Activated T-cell treated with anti-CD3 and anti-CD28 coated beads, Interleukin-2, amount 50 U/mL, for 4 hours (primary cell): Measurements from ENCODE around the gene SCO2. TPM values are rescaled to one million over a fixed set of nuclear protein-coding genes. Genes with fewer than 3 reads are reported as not detected.
A peak's percentile ranks its signal among the peaks of the same experiment; 100 is the strongest.
"Not testable (repeated sequence)": the region's sequence is repeated elsewhere in the genome, so short reads cannot be mapped to it uniquely, and the experiment has no call there.

Experiments
- ATAC-seq, 2 donors: fragments of 200-7000 bp; cut with Tn5 transposase; one replicate each; pipeline ENCODE4 v1.10.0; 2021
- DNase-seq: peaks from one replicate; pipeline ENCODE4 v3.0.0-alpha.2; 2020
- H3K27me3 Mint-ChIP-seq: one replicate; pipeline ENCODE4 v1.8.0; 2021; ENCODE audit warnings: low read depth, mixed read lengths
- H3K36me3 Mint-ChIP-seq: one replicate; pipeline ENCODE4 v1.8.0; 2022; ENCODE audit warnings: mixed read lengths; ENCODE audit not compliant: insufficient read depth
- H3K4me1 Mint-ChIP-seq: one replicate; pipeline ENCODE4 v1.8.0; 2021; ENCODE audit warnings: low read depth, mixed read lengths
- H3K4me3 Mint-ChIP-seq: one replicate; pipeline ENCODE4 v1.8.0; 2021; ENCODE audit warnings: mild to moderate bottlenecking, moderate library complexity, mixed read lengths
- H3K9me3 Mint-ChIP-seq: one replicate; pipeline ENCODE4 v1.8.0; 2021; ENCODE audit warnings: mixed read lengths
- total RNA-seq, 3 donors: library from RNA; stranded (reverse); gene quantifications; one replicate each; pipeline ENCODE4 v1.2.1, GENCODE V29; 2021

SCO2 gene
- total RNA-seq, 3 donors from 2014 or later: 12.7 to 14.4 (median 14.2) TPM

- ATAC-seq (no peak), DNase-seq (no peak)
- H3K9me3 Mint-ChIP-seq: no peaks in the 10 kb centered on the region
- peaks cover 12% of the 10 kb centered on the region for H3K36me3 Mint-ChIP-seq
- peaks cover 19% of the 10 kb centered on the region for H3K4me1 Mint-ChIP-seq
- peak overlapping the region; percentile 52 for H3K4me3 Mint-ChIP-seq
- no peaks in the 10 kb centered on the region for H3K27me3 Mint-ChIP-seq
These were observed 2.5 kb downstream of the SCO2 start for GRCh38 chr22:50522806-50523438.

GRCh38 chr22:50522208-50522805, 3.1 kb downstream of the SCO2 start:
- Mint-ChIP-seq H3K4me1 (peaks cover 12% of the 10 kb centered on the region), H3K4me3 (no peak overlapping the region), H3K9me3 (no peaks in the 10 kb centered on the region), H3K36me3 (peaks cover 16% of the 10 kb centered on the region), H3K27me3 (no peaks in the 10 kb centered on the region)
- DNase-seq (no peak), ATAC-seq (no peak)

DNA sequence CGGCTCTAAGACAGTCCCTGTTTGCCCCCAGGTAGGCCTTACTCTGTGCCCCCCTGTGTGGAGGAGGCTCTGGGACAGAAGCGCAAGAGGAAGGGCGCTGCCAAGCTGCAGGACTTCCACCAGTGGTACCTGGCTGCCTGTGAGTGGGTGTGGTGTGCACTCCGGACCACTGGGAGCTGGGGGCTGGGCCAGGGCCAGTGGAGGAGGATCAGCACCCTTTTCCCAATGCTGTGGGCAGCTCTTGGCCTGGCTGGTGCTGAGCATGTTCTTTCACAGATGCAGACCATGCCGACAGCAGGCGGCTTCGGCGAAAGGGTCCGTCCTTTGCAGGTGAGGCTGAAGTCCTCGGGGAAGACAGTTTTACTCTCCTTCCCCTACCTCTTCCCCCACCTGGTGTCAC, 3.7 kb downstream of the SCO2 start:
- H3K4me3 Mint-ChIP-seq: no peak overlapping the region
- ATAC-seq (no peak), DNase-seq (no peak)
- peaks cover 6% of the 10 kb centered on the region for H3K4me1 Mint-ChIP-seq
- peaks cover 16% of the 10 kb centered on the region for H3K36me3 Mint-ChIP-seq
- no peaks in the 10 kb centered on the region for H3K9me3 Mint-ChIP-seq
- no peaks in the 10 kb centered on the region for H3K27me3 Mint-ChIP-seq

- Mint-ChIP-seq H3K4me3 (no peak overlapping the region), H3K27me3 (no peaks in the 10 kb centered on the region), H3K36me3 (peaks cover 17% of the 10 kb centered on the region), H3K9me3 (no peaks in the 10 kb centered on the region), H3K4me1 (peaks cover 4% of the 10 kb centered on the region)
- DNase-seq: no peak
- ATAC-seq: no peak
These were observed 4.5 kb downstream of the SCO2 start for GRCh38 chr22:50520826-50521453.

GRCh38 chr22:50520184-50520583, 5.2 kb downstream of the SCO2 start:
- H3K27me3 Mint-ChIP-seq, DNase-seq, H3K9me3 Mint-ChIP-seq, H3K4me1 Mint-ChIP-seq, ATAC-seq, H3K4me3 Mint-ChIP-seq: not testable (repeated sequence)
- peaks cover 21% of the 10 kb centered on the region for H3K36me3 Mint-ChIP-seq

- ATAC-seq (no peak), DNase-seq (no peak)
- Mint-ChIP-seq H3K27me3 (no peaks in the 10 kb centered on the region), H3K9me3 (no peaks in the 10 kb centered on the region), H3K4me3 (no peak overlapping the region), H3K4me1 (peaks cover 2% of the 10 kb centered on the region), H3K36me3 (peaks cover 20% of the 10 kb centered on the region)
These were observed 6.2 kb downstream of the SCO2 start for GRCh38 chr22:50519151-50519550.

DNA sequence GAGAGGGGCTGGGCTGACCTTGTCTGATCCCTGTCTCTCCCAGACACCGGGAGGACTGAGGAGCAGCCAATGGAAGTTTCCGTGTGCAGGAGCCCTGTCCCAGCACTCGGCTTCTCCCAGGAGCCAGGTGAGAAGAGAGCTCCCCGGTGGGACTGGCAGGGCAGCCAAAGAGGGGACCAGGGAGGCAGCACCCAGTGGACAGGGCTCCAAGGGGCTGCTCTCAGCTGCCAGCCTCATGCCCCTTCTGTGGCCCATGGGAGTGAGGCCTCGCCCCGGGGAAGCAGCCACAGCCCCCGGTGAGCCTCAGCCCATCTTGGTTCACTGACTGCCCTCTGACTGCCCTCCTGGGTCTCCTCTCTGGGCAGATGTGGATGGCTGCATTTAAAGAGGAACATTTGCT, 6.8 kb downstream of the SCO2 start:
- ATAC-seq: no peak
- no peak overlapping the region for H3K4me3 Mint-ChIP-seq
- H3K9me3 Mint-ChIP-seq: no peaks in the 10 kb centered on the region
- peaks cover 2% of the 10 kb centered on the region for H3K4me1 Mint-ChIP-seq
- H3K36me3 Mint-ChIP-seq: peaks cover 20% of the 10 kb centered on the region
- no peak for DNase-seq
- no peaks in the 10 kb centered on the region for H3K27me3 Mint-ChIP-seq

DNA sequence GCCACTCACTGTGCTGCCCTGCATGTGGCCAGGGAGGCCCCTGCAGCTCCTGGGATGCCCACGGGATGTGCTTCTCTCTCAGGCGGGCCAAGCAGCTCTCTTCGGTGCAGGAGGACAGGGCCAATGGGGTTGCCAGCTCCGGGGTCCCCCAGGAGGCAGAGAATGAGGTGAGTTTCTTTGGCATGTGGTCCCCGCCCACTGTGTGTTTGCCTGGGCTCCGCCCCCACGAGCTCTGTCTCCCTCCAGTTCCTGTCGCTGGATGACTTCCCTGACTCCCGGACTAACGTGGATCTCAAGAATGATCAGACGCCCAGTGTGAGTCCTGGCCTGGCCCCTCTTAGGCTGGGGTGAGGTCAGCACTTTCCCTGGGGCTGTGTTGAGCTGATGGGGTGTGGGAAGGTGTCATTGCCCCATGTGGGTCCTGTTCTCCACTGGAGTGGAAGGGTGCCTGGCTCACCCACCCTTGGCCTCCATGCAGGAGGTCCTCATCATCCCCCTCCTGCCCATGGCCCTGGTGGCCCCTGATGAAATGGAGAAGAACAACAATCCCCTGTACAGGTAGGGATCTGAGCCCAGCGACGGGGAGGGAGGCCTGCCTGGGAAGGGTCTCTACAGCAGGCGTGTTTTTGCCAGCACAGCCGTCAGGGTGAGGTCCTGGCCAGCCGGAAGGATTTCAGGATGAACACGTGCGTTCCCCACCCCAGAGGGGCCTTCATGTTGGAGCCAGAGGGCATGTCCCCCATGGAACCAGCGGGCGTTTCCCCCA, 7.7 kb downstream of the SCO2 start:
- DNase-seq: no peak
- Mint-ChIP-seq H3K4me1 (peaks cover 2% of the 10 kb centered on the region), H3K9me3 (no peaks in the 10 kb centered on the region), H3K4me3 (no peak overlapping the region), H3K36me3 (peaks cover 13% of the 10 kb centered on the region), H3K27me3 (no peaks in the 10 kb centered on the region)
- no peak for ATAC-seq

- H3K4me3 Mint-ChIP-seq: no peak overlapping the region
- H3K27me3 Mint-ChIP-seq: no peaks in the 10 kb centered on the region
- H3K36me3 Mint-ChIP-seq: peaks cover 16% of the 10 kb centered on the region
- H3K4me1 Mint-ChIP-seq: peaks cover 2% of the 10 kb centered on the region
- no peaks in the 10 kb centered on the region for H3K9me3 Mint-ChIP-seq
- DNase-seq (no peak), ATAC-seq (no peak)
These were observed 8.5 kb downstream of the SCO2 start for GRCh38 chr22:50516891-50517290.

DNA sequence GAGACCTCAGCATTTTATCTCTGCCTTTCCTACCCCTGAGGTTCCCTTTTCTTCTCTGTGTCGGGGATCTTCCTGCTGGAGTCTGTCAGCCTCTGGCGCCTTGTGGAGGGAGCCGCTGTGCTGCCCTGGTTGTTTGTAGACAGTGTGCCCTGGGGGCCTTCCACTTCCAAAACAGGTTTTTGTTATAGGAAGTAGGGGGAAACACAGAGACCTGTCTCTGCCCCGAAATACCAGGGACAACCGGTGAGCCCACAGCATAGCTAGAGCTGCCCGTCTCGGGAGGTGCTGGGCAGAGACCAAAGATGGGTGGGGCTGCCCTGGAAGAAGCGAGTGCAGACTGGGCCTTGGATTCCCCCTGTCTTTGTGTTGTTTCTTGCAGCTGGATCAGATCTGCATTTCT, 9.3 kb downstream of the SCO2 start:
- Mint-ChIP-seq H3K4me1 (peaks cover 2% of the 10 kb centered on the region), H3K36me3 (peaks cover 16% of the 10 kb centered on the region), H3K4me3 (no peak overlapping the region)

DNA sequence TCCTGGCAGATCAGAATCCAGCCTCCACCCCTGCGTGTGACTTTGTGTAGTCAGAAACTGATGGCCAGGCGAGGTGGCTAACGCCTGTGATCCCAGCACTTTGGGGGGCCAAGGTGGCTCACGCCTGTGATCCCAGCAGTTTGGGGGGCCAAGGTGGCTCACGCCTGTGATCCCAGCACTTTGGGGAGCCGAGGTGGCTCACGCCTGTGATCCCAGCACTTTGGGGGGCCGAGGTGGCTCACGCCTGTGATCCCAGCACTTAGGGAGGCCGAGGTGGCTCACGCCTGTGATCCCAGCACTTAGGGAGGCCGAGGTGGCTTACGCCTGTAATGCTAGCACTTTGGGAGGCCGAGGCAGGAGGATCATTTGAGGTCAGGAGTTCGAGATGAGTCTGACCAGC, 12.2 kb downstream of the SCO2 start:
- H3K4me3 Mint-ChIP-seq: no peak overlapping the region
- peaks cover 14% of the 10 kb centered on the region for H3K36me3 Mint-ChIP-seq
- ATAC-seq: no peak
- no peak for DNase-seq
- H3K9me3 Mint-ChIP-seq: no peaks in the 10 kb centered on the region
- no peaks in the 10 kb centered on the region for H3K27me3 Mint-ChIP-seq
- peaks cover 15% of the 10 kb centered on the region for H3K4me1 Mint-ChIP-seq

More for the DNA sequence above, 9.3 kb downstream of the SCO2 start:
- H3K27me3 Mint-ChIP-seq: no peaks in the 10 kb centered on the region
- DNase-seq (no peak), ATAC-seq (no peak)
- no peaks in the 10 kb centered on the region for H3K9me3 Mint-ChIP-seq

DNA sequence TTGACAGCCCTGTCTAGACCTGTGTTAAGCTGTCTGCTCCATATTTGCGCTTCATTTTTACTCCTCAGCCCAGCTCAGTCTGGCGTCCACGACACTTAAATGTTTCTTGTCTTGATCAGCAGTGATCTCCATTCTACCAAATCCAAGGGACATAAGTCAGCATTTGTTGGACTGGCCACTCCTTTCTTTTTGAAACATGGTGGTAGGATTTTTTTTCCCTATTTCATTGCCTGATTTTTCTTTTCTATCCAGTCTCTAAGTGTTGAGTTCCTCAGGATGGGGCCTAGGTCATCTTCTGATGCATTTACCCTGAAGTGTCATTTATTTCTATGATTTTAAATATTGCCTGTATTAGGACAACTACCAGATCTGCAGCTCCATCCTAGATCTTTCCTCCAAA, 16.5 kb downstream of the SCO2 start:
- peak overlapping the region; percentile 88 for H3K4me3 Mint-ChIP-seq
- peaks cover 3% of the 10 kb centered on the region for H3K36me3 Mint-ChIP-seq
- ATAC-seq: no peak
- H3K27me3 Mint-ChIP-seq: no peaks in the 10 kb centered on the region
- peaks cover 15% of the 10 kb centered on the region for H3K4me1 Mint-ChIP-seq
- no peaks in the 10 kb centered on the region for H3K9me3 Mint-ChIP-seq
- no peak for DNase-seq

DNA sequence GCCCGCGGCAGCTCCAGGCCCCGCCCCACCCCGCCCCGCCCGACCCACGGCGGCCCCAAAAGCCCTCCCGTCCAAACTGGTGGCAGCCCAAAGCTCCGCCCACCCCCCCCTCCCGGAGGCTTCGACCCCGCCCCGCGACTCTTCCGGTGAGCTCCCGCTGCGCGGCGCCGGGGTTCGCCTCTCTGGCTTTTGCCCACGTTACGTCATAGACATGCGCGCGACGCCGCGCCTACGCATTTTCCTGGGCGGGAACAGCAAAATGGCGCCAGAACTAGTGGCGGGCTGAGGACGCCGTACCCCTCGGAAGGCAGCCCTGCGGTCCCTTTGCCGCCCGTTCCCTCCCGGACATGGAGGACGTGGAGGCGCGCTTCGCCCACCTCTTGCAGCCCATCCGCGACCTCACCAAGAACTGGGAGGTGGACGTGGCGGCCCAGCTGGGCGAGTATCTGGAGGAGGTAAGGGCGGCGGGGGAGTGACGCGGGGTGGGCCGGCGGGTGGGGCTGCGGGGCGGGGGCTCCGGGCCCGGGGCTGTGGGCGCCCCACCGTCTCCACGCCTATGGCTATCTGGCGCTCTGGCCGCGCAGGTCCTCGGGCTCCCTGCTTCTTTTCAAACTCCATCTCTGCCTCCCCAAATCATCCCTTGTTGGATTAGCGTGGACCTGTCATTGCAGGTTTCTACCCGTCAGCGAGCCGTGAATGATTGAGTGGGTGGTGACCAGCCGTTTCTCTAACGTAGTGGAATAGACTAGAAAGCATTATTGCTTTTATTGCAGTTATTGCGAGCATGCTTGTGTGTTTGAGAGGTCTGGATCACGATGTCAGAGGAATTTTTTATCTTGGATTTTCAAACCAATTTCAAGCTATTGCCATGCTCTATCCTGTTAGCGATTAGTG, 17.2 kb downstream of the SCO2 start, which contains the start of gene NCAPH2:
NCAPH2 (plus strand) TSS at position 234 of the 894 bp plus-strand sequence; CDS start at position 348, 114 bp downstream.
- Mint-ChIP-seq H3K4me1 (peaks cover 15% of the 10 kb centered on the region), H3K36me3 (peaks cover 3% of the 10 kb centered on the region)
- ATAC-seq: peak; percentile 79 to 82

More for the DNA sequence above, 17.2 kb downstream of the SCO2 start, which contains the start of gene NCAPH2:
- Mint-ChIP-seq H3K27me3 (no peaks in the 10 kb centered on the region), H3K9me3 (no peaks in the 10 kb centered on the region), H3K4me3 (peak within 1 kb of the TSS; percentile 96)
- DNase-seq: peak; percentile 98
